OCI-LY7 (cell line): ENCODE data around the gene ARMC12. TPM values are rescaled to one million over a fixed set of nuclear protein-coding genes. Genes with fewer than 3 reads are reported as not detected.

Experiments used
- BruUV-seq: library from RNA; stranded (reverse); fragments of 400-500 nt; replicated peaks from 2 replicates; lab custom pipeline; 2021; lab: Mats Ljungman, UMichigan
- CTCF ChIA-PET: fragments of 300-600 bp; sonication (Branson Sonifier 250); formaldehyde crosslinking; loops from one replicate; lab custom pipeline; 2022; ENCODE audit warnings: antibody characterized with exemption; ENCODE audit not compliant: unreplicated experiment; lab: Charles Lee
- POLR2A ChIA-PET: fragments of 300-600 bp; sonication (Branson Sonifier 250); formaldehyde crosslinking; loops from one replicate; lab custom pipeline; 2022; ENCODE audit warnings: antibody characterized with exemption; lab: Charles Lee
- DNase-seq: peaks from one replicate; pipeline ENCODE4 v3.0.0-alpha.2; 2015; ENCODE audit warnings: low spot score
- H2AFZ ChIP-seq: fragments of 200-600 bp; sonication (generic), shearing (Covaris generic); 2 replicates; pipeline ENCODE4 v1.6.1; 2014; ENCODE audit warnings: mild to moderate bottlenecking, antibody characterized with exemption, low read length, moderate library complexity
- H3K27ac ChIP-seq: fragments of 200-600 bp; sonication (generic); 2 replicates; pipeline ENCODE4 v1.5.1; 2014; ENCODE audit warnings: mixed run types, low read depth, mild to moderate bottlenecking, moderate library complexity, low read length, inconsistent platforms; ENCODE audit not compliant: poor library complexity, severe bottlenecking
- H3K36me3 ChIP-seq: fragments of 200-600 bp; sonication (generic); 2 replicates; pipeline ENCODE4 v1.6.1; 2014; ENCODE audit warnings: mild to moderate bottlenecking, antibody characterized with exemption, low read length, moderate library complexity, mixed read lengths; ENCODE audit not compliant: insufficient read depth
- H3K4me1 ChIP-seq: fragments of 200-600 bp; sonication (generic); 2 replicates; pipeline ENCODE4 v1.5.1; 2014; ENCODE audit warnings: mild to moderate bottlenecking, low read length; ENCODE audit not compliant: insufficient read depth, poor library complexity, severe bottlenecking
- H3K4me2 ChIP-seq: fragments of 200-600 bp; sonication (generic); 2 replicates; pipeline ENCODE4 v1.6.1; 2014; ENCODE audit warnings: mild to moderate bottlenecking, low read length
- H3K4me3 ChIP-seq: fragments of 200-600 bp; sonication (generic); 2 replicates; pipeline ENCODE4 v1.5.1; 2014; ENCODE audit warnings: mild to moderate bottlenecking, low read depth, low read length; ENCODE audit not compliant: poor library complexity, severe bottlenecking
- H3K79me2 ChIP-seq: fragments of 200-600 bp; sonication (generic); 2 replicates; pipeline ENCODE4 v1.6.1; 2016; ENCODE audit warnings: low read depth, mild to moderate bottlenecking, low read length, moderate library complexity, mixed read lengths; ENCODE audit not compliant: insufficient read depth
- H3K9me2 ChIP-seq: fragments of 200-600 bp; sonication (generic); 2 replicates; pipeline ENCODE4 v1.6.1; 2016; ENCODE audit warnings: mild to moderate bottlenecking, low read length, mixed read lengths; ENCODE audit not compliant: insufficient read depth
- H3K9me3 ChIP-seq: fragments of 200-600 bp; sonication (generic); 2 replicates; pipeline ENCODE4 v1.6.1; 2014; ENCODE audit warnings: mild to moderate bottlenecking, mixed run types, low read length, mixed read lengths
- H4K20me1 ChIP-seq: fragments of 200-600 bp; sonication (generic); 2 replicates; pipeline ENCODE4 v1.6.1; 2014; ENCODE audit warnings: mild to moderate bottlenecking, antibody characterized with exemption, low read length, moderate library complexity, mixed read lengths; ENCODE audit not compliant: insufficient read depth
- CTCF ChIP-seq: fragments of 200-600 bp; sonication (generic); conservative IDR thresholded peaks from 2 replicates; pipeline ENCODE4 v1.5.1; 2014; ENCODE audit warnings: mild to moderate bottlenecking, antibody characterized with exemption, low read length, moderate library complexity, mixed read lengths
- EZH2phosphoT487 ChIP-seq: fragments of 200-600 bp; sonication (generic); IDR thresholded peaks from 2 replicates; pipeline ENCODE4 v1.6.1; 2018; ENCODE audit warnings: low read depth, borderline replicate concordance, mild to moderate bottlenecking, mixed run types, antibody characterized with exemption, low read length, moderate library complexity, mixed read lengths
- intact Hi-C: fragments of 100-400 bp; cut with micrococcal nuclease; formaldehyde crosslinking; loops from one replicate; pipeline ENCODE4 v1.10.0; 2022; ENCODE audit not compliant: unreplicated experiment
- total RNA-seq, 2 experiments: library from RNA; depleted of rRNA in 1 of 2; stranded (reverse); fragments of >200 nt in 1 of 2; shearing (Covaris generic) in 1 of 2; gene quantifications; 2 replicates each; pipeline ENCODE4 v1.2.3, GENCODE V29; 2014 to 2022

The ARMC12 gene
- total RNA-seq, 2 experiments from 2014 or later: 3.4 to 4.9 TPM

GRCh38 chr6:35730745-35731413, 6.0 kb upstream of the ARMC12 start:
- Histone ChIP-seq H3K4me1 (peaks cover 71% of the 10 kb centered on the region), H2AFZ (peak overlapping the region; percentile 30; the same call in 1 of the 2 replicates), H3K79me2 (peaks cover 11% of the 10 kb centered on the region; the same call in 1 of the 2 replicates), H3K4me2 (peak overlapping the region; percentile 96), H3K9me3 (no peaks in the 10 kb centered on the region), H4K20me1 (no peaks in the 10 kb centered on the region), H3K9me2 (no peaks in the 10 kb centered on the region), H3K27ac (peak overlapping the region; percentile 96), H3K36me3 (no peaks in the 10 kb centered on the region), H3K4me3 (peak overlapping the region; percentile 76)
- BruUV-seq: no TSS peak
- CTCF ChIA-PET: no interaction called here
- TF ChIP-seq EZH2phosphoT487 (no peak), CTCF (no peak)
- POLR2A ChIA-PET: interaction anchor here (0.6 to 1.1 kb wide), 4 partner anchors 67 to 144 kb away, joined by 3 to 7 read pairs (median 3); no protein-coding TSS in a partner anchor
- DNase-seq: peak; percentile 40
- intact Hi-C loops: loop anchor here (5.0 kb wide), 1 partner anchor 64 kb away; no protein-coding TSS in a partner anchor

GRCh38 chr6:35731414-35731735, 5.5 kb upstream of the ARMC12 start:
- no peak for TF ChIP-seq EZH2phosphoT487
- no peak for TF ChIP-seq CTCF
- Histone ChIP-seq H3K79me2 (peaks cover 10% of the 10 kb centered on the region; the same call in 1 of the 2 replicates), H3K4me2 (peak overlapping the region; percentile 96), H3K27ac (peak overlapping the region; percentile 96), H3K36me3 (no peaks in the 10 kb centered on the region), H3K9me3 (no peaks in the 10 kb centered on the region), H2AFZ (peak overlapping the region; percentile 49; the same call in 1 of the 2 replicates), H3K9me2 (no peaks in the 10 kb centered on the region), H4K20me1 (no peaks in the 10 kb centered on the region), H3K4me1 (peaks cover 71% of the 10 kb centered on the region), H3K4me3 (peak overlapping the region; percentile 76)
- DNase-seq: peak; percentile 97
- ChIA-PET CTCF (interaction anchor here (0.6 to 1.1 kb wide), 2 partner anchors 18 to 283 kb away, joined by 3 read pairs; no protein-coding TSS in a partner anchor), POLR2A (interaction anchor here (0.6 kb wide), 1 partner anchor 94 kb away, joined by 7 read pairs; no protein-coding TSS in a partner anchor)
- no TSS peak for BruUV-seq
- intact Hi-C loops: loop anchor here (5.0 kb wide), 1 partner anchor 64 kb away; no protein-coding TSS in a partner anchor
